HepG2 (cell line): ENCODE measurements around the gene APOM. TPM values are rescaled to one million over a fixed set of nuclear protein-coding genes. Genes with fewer than 3 reads are reported as not detected.
A peak's percentile ranks its signal among the peaks of the same experiment; 100 is the strongest.

ENCODE experiments used
- ATAC-seq: fragments of 200-7000 bp; cut with Tn5 transposase; 3 replicates; pipeline ENCODE4 v1.9.1; 2020; ENCODE audit warnings: mild to moderate bottlenecking, moderate library complexity
- BruUV-seq: library from RNA; stranded (reverse); fragments of 400-500 nt; replicated peaks from 2 replicates; lab custom pipeline; 2021; lab: Mats Ljungman, UMichigan
- CTCF ChIA-PET: fragments of 300-600 bp; formaldehyde crosslinking; extraction: SDS; loops from one replicate; lab custom pipeline; 2021; ENCODE audit warnings: low total read pairs, inconsistent platforms, low intra/inter-chr PET ratio; lab: Yijun Ruan, JAX
- POLR2A ChIA-PET: fragments of 350-600 bp; sonication (Branson Sonifier 250); formaldehyde crosslinking; loops from one replicate; lab custom pipeline; 2020; ENCODE audit warnings: antibody characterized with exemption, inconsistent platforms; lab: Yijun Ruan, JAX
- DNase-seq: peaks from one replicate; pipeline ENCODE4 v3.0.0-alpha.2; 2015; ENCODE audit warnings: low spot score
- FAIRE-seq: peaks from 3 replicates; lab custom pipeline; 2011; peaks lifted over from hg19 to GRCh38; lab: Jason Lieb, UNC
- H2AFZ ChIP-seq: one replicate; pipeline ENCODE4 v1.6.1; 2011; ENCODE audit warnings: low read length, inconsistent platforms
- H3K27ac ChIP-seq: fragments of 300-600 bp; 3 replicates; pipeline ENCODE4 v1.8.0; 2011; ENCODE audit warnings: mixed run types, mild to moderate bottlenecking, mixed read lengths, low read length, inconsistent platforms; ENCODE audit not compliant: insufficient read depth; ENCODE audit errors: extremely low read length
- H3K27me3 ChIP-seq, 2 experiments: fragments of 200-600 bp in 1 of 2; 2 replicates in 1 of 2; 3 replicates in 1 of 2; pipeline versions ENCODE4 v1.6.0 to v1.8.0; 2011; ENCODE audit warnings: low read length in 2 of 2, mild to moderate bottlenecking in 2 of 2, moderate library complexity in 2 of 2, inconsistent platforms in 1 of 2; ENCODE audit not compliant: insufficient read depth in 2 of 2, control insufficient read depth in 1 of 2
- H3K36me3 ChIP-seq, 2 experiments: fragments of 200-600 bp in 1 of 2; replicated peaks in 1 of 2; 2 replicates in 1 of 2; 3 replicates in 1 of 2; pipeline versions ENCODE4 v1.5.1 to v1.8.0; 2011; ENCODE audit warnings: low read length in 2 of 2, inconsistent platforms in 1 of 2; ENCODE audit not compliant: insufficient read depth in 2 of 2, control insufficient read depth in 1 of 2
- H3K4me1 ChIP-seq: 2 replicates; pipeline ENCODE4 v1.5.1; 2012; ENCODE audit warnings: low read length, inconsistent platforms; ENCODE audit not compliant: insufficient read depth
- H3K4me2 ChIP-seq: 2 replicates; pipeline ENCODE4 v1.6.0; 2011; ENCODE audit warnings: low read depth, low read length, inconsistent platforms
- H3K4me3 ChIP-seq, 3 experiments: fragments of 200-600 bp in 1 of 3; sonication (generic), shearing (Covaris generic) in 1 of 3; replicated peaks in 1 of 3; 2 replicates each; pipeline ENCODE4 v1.5.1; 2011 to 2016; ENCODE audit warnings: low read length in 3 of 3, inconsistent platforms in 2 of 3, low read depth in 2 of 3, mild to moderate bottlenecking in 2 of 3, control low read depth in 1 of 3, mixed read lengths in 1 of 3; ENCODE audit not compliant: insufficient read depth in 1 of 3
- H3K79me2 ChIP-seq: one replicate; pipeline ENCODE4 v1.6.1; 2011; ENCODE audit warnings: low read length, inconsistent platforms; ENCODE audit not compliant: insufficient read depth
- H3K9ac ChIP-seq: 2 replicates; pipeline ENCODE4 v1.6.0; 2011; ENCODE audit warnings: mild to moderate bottlenecking, low read depth, low read length, inconsistent platforms; ENCODE audit not compliant: insufficient read depth
- H3K9me3 ChIP-seq: 2 replicates; pipeline ENCODE4 v1.5.1; 2012; ENCODE audit warnings: mild to moderate bottlenecking, low read length
- H4K20me1 ChIP-seq: 2 replicates; pipeline ENCODE4 v1.6.0; 2011; ENCODE audit warnings: inconsistent platforms, mild to moderate bottlenecking, low read length, moderate library complexity; ENCODE audit not compliant: insufficient read depth
- ELF1 ChIP-seq: sonication (generic); formaldehyde crosslinking; IDR thresholded peaks from 2 replicates; pipeline ENCODE4 v1.4.0; 2020; ENCODE audit warnings: missing genetic modification reagents
- KAT7 ChIP-seq: IDR thresholded peaks from 2 replicates; pipeline ENCODE4 v1.6.1; 2018; ENCODE audit warnings: borderline replicate concordance, missing compliant biosample characterization
- KDM6A ChIP-seq: IDR thresholded peaks from 2 replicates; pipeline ENCODE4 v1.6.1; 2016; ENCODE audit warnings: low read depth
- NAIF1 ChIP-seq: sonication (generic); formaldehyde crosslinking; IDR thresholded peaks from 2 replicates; pipeline ENCODE4 v1.5.0; 2020; ENCODE audit warnings: mild to moderate bottlenecking, missing genetic modification reagents, borderline replicate concordance
- NR2F6 ChIP-seq, 2 experiments: IDR thresholded peaks; 2 replicates each; pipeline ENCODE4 v1.6.1; 2016; ENCODE audit warnings: antibody characterized with exemption in 1 of 2, mild to moderate bottlenecking in 1 of 2
- PITX1 ChIP-seq: sonication (generic); formaldehyde crosslinking; IDR thresholded peaks from 2 replicates; pipeline ENCODE4 v1.5.1; 2020; ENCODE audit warnings: mild to moderate bottlenecking, missing genetic modification reagents
- ZBTB3 ChIP-seq: sonication (generic); formaldehyde crosslinking; IDR thresholded peaks from 2 replicates; pipeline ENCODE4 v1.4.0; 2020; ENCODE audit warnings: low read depth, mild to moderate bottlenecking, moderate library complexity, missing genetic modification reagents, borderline replicate concordance
- ZNF136 ChIP-seq: sonication (generic); formaldehyde crosslinking; IDR thresholded peaks from 2 replicates; pipeline ENCODE4 v1.8.1; 2022; ENCODE audit warnings: low read depth, mild to moderate bottlenecking, moderate library complexity, missing genetic modification reagents
- ZNF747 ChIP-seq: sonication (generic); formaldehyde crosslinking; IDR thresholded peaks from 2 replicates; pipeline ENCODE4 v1.8.1; 2023; ENCODE audit warnings: missing genetic modification reagents, mild to moderate bottlenecking, borderline replicate concordance
- ZNF883 ChIP-seq: sonication (generic); formaldehyde crosslinking; IDR thresholded peaks from 2 replicates; pipeline ENCODE4 v1.5.1; 2020; ENCODE audit warnings: mild to moderate bottlenecking, missing genetic modification reagents; ENCODE audit errors: not compliant biosample characterization
- WGBS: methylation state at CpG from one replicate; pipeline ENCODE4 v1.1.6; 2017; ENCODE audit warnings: low lambda C conversion rate; 5-methylcytosine and 5-hydroxymethylcytosine counted together
- in situ Hi-C: cut with HindIII; loops from 2 replicates; pipeline ENCODE4 v1.10.0; 2017; ENCODE audit warnings: low pct_unique_long_range_greater_than_20kb; ENCODE audit not compliant: extremely low pct_ligation_motif_present
- intact Hi-C: fragments of 100-400 bp; cut with micrococcal nuclease; formaldehyde crosslinking; loops from one replicate; pipeline ENCODE4 v1.10.0; 2022; ENCODE audit not compliant: unreplicated experiment
- polyA plus RNA-seq, 8 experiments: library from polyadenylated mRNA; depleted of rRNA in 3 of 8; stranded (reverse) in 7 of 8; unstranded in 1 of 8; fragments of >200 nt; fragmentation: Illumina TruSeq in 4 of 8; extraction: Trizol in 4 of 8; gene quantifications; 2 replicates each; pipeline versions ENCODE4 v1.2.1 to v1.2.3, GENCODE V29; 2011 to 2016; ENCODE audit warnings: low read depth in 4 of 8, missing spikeins in 1 of 8, mixed read lengths in 1 of 8; ENCODE audit not compliant: insufficient read depth in 1 of 8
- total RNA-seq, 5 experiments: library from RNA; depleted of rRNA; stranded (reverse); fragments of >200 nt; fragmentation: Illumina TruSeq; extraction: Trizol; gene quantifications; 2 replicates each; pipeline ENCODE4 v1.2.3, GENCODE V29; 2016; ENCODE audit warnings: low read depth in 1 of 5
- TF ChIP-seq, protein P1 (sequence below): sonication (generic); formaldehyde crosslinking; IDR thresholded peaks from 2 replicates; pipeline ENCODE4 v1.8.1; 2022; ENCODE audit warnings: low read depth, mild to moderate bottlenecking, missing genetic modification reagents
- TF ChIP-seq, protein P2 (sequence below): sonication (generic); formaldehyde crosslinking; IDR thresholded peaks from 2 replicates; pipeline ENCODE4 v1.4.0; 2020; ENCODE audit warnings: missing genetic modification reagents
- TF ChIP-seq, protein P3 (sequence below): sonication (generic); formaldehyde crosslinking; conservative IDR thresholded peaks from 2 replicates; pipeline ENCODE4 v1.4.0; 2020; ENCODE audit warnings: missing genetic modification reagents

APOM gene
- total and polyA plus RNA-seq, 2 of the 13 experiments (the other 11 are each of a cell fraction or from before 2014, with no cell fraction given): 98.2 to 1,140 TPM

DNA sequence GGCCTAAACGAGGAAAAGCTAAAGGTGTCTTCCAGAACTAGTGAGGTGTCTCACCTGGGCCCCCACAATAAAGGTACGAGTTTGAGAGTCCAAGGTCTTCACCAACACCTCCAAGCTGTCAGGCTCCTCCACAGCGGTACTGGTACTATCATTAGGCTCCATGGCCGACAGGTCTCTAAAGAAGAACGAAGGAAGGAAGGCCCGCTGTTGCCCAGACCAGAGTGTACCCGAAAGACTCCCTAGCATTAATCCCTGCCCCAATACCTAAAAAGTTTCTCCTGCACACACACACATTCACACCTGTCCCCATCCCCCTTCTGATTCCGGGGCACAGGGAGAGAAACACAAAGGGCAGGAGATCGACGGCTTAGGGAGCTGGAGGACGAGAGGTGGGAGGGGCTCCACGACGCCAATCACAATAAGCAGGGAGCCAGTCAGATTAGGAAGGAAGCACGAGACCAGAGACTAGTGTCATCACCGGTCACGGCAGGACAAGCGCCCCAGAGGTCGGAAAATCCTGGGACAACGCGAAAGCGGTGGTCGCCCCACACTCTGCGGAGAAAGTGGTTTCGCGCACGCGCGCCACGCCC lies 4.0 kb upstream of the APOM start (continued):
- TF ChIP-seq, protein P1, sequence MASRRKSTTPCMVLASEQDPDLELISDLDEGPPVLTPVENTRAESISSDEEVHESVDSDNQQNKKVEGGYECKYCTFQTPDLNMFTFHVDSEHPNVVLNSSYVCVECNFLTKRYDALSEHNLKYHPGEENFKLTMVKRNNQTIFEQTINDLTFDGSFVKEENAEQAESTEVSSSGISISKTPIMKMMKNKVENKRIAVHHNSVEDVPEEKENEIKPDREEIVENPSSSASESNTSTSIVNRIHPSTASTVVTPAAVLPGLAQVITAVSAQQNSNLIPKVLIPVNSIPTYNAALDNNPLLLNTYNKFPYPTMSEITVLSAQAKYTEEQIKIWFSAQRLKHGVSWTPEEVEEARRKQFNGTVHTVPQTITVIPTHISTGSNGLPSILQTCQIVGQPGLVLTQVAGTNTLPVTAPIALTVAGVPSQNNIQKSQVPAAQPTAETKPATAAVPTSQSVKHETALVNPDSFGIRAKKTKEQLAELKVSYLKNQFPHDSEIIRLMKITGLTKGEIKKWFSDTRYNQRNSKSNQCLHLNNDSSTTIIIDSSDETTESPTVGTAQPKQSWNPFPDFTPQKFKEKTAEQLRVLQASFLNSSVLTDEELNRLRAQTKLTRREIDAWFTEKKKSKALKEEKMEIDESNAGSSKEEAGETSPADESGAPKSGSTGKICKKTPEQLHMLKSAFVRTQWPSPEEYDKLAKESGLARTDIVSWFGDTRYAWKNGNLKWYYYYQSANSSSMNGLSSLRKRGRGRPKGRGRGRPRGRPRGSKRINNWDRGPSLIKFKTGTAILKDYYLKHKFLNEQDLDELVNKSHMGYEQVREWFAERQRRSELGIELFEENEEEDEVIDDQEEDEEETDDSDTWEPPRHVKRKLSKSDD (CRISPR knock-in tag): no peak
- TF ChIP-seq, protein P2, sequence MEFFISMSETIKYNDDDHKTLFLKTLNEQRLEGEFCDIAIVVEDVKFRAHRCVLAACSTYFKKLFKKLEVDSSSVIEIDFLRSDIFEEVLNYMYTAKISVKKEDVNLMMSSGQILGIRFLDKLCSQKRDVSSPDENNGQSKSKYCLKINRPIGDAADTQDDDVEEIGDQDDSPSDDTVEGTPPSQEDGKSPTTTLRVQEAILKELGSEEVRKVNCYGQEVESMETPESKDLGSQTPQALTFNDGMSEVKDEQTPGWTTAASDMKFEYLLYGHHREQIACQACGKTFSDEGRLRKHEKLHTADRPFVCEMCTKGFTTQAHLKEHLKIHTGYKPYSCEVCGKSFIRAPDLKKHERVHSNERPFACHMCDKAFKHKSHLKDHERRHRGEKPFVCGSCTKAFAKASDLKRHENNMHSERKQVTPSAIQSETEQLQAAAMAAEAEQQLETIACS (CRISPR knock-in tag): no peak
- TF ChIP-seq ELF1 (CRISPR knock-in tag) (0 out of 2 replicates have a peak, but pooled peaks have one; percentile 18), ZNF747 (CRISPR knock-in tag) (no peak)

DNA sequence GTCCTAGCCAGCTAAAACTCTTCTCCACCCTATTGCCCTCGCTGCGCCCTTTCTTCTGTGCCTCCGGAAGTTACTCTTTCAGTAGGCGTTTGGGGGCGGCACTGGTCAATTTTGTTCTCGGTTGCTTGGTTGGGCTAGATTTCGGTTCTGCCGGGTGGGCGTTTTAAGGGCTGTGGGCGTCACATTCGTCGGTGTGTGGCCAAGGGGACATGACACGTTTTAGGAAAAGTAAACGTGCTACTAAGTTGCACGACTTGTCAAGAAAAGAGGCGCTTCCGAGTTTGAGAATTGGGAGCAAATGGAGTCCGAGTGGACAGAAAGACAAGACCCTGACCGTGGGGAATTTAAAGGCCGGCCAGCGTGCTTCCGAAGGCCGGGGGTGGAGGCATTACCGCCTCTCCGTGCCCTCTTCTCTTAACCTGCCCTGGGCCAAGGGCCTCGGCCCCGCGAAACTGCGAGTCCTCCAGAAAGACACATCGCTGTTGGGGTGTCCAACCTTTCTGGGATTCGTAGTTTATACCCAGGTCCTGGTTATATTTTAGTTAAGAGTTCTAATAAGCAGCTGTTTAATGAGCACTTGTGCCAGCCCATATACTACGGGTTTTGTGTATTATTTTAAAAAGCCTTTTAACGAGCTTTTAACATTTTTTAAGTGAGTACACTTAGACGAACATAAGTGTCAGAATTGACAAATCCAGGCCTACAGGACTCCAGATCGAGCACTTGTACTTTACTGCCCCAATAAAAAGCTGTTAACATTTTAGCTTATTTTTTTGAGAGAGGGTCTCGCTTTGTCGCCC lies 2.6 kb upstream of the APOM start:
- Histone ChIP-seq H3K4me1 (peaks cover 70% of the 10 kb centered on the region), H3K9me3 (no peaks in the 10 kb centered on the region), H3K27me3 (no peaks in the 10 kb centered on the region; a peak in 2 of 5 replicates), H3K4me3 (peak overlapping the region; percentile 73 to 88 (median 77)), H3K9ac (peak overlapping the region; percentile 91), H3K27ac (peak overlapping the region; percentile 96), H2AFZ (no peak overlapping the region), H3K4me2 (peak overlapping the region; percentile 100), H3K79me2 (peaks cover 65% of the 10 kb centered on the region), H4K20me1 (0 out of 2 replicates have a peak, but pooled peaks cover 7% of the 10 kb centered on the region), H3K36me3 (peaks cover 20 to 37% of the 10 kb centered on the region in 2 experiments)
- CTCF ChIA-PET: no interaction called here
- in situ Hi-C loops: no loop called here
- DNase-seq: peak; percentile 98
- BruUV-seq: TSS peak; percentile 90
- POLR2A ChIA-PET: interaction anchor here (0.8 to 8.0 kb wide), 35 partner anchors 9 to 1318 kb away, joined by 3 to 438 read pairs (median 7); partner anchors contain the start of genes ABHD16A, AIF1, ATP6V1G2 and C6orf47
- intact Hi-C loops: loop anchor here (1.0 to 10.0 kb wide), 3 partner anchors 7 to 108 kb away; partner anchors contain the start of genes ATP6V1G2, C6orf47, DDX39B and NFKBIL1
- ATAC-seq: peak; percentile 55
- no peak for FAIRE-seq
- 4% methylated on average over 36 of the region's 37 CpGs for WGBS
- TF ChIP-seq KDM6A (CRISPR knock-in tag) (no peak), PITX1 (CRISPR knock-in tag) (peak; percentile 25; the same call in 1 of the 2 replicates), NAIF1 (no peak), KAT7 (CRISPR knock-in tag) (no peak), ZBTB3 (CRISPR knock-in tag) (peak; percentile 5), ZNF136 (no peak), NR2F6 (IDR thresholded peaks at IDR 0.05) (peak; percentile 70), NR2F6 (CRISPR knock-in tag; IDR thresholded peaks at IDR 0.05) (no peak), ZNF883 (CRISPR knock-in tag) (no peak)
- TF ChIP-seq, protein P3, sequence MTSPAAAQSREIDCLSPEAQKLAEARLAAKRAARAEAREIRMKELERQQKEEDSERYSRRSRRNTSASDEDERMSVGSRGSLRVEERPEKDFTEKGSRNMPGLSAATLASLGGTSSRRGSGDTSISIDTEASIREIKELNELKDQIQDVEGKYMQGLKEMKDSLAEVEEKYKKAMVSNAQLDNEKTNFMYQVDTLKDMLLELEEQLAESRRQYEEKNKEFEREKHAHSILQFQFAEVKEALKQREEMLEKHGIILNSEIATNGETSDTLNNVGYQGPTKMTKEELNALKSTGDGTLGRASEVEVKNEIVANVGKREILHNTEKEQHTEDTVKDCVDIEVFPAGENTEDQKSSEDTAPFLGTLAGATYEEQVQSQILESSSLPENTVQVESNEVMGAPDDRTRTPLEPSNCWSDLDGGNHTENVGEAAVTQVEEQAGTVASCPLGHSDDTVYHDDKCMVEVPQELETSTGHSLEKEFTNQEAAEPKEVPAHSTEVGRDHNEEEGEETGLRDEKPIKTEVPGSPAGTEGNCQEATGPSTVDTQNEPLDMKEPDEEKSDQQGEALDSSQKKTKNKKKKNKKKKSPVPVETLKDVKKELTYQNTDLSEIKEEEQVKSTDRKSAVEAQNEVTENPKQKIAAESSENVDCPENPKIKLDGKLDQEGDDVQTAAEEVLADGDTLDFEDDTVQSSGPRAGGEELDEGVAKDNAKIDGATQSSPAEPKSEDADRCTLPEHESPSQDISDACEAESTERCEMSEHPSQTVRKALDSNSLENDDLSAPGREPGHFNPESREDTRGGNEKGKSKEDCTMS: no peak
